SK-N-SH (cell line): ENCODE data around the gene PRCC. TPM values are rescaled to one million over a fixed set of nuclear protein-coding genes. Genes with fewer than 3 reads are reported as not detected.
"Not testable (repeated sequence)": the region's sequence is repeated elsewhere in the genome, so short reads cannot be mapped to it uniquely, and the experiment has no call there.

Source experiments
- CTCF ChIA-PET: fragments of 300-600, 350-600 bp; formaldehyde crosslinking; extraction: SDS; loops from one replicate; lab custom pipeline; 2021; lab: Yijun Ruan, JAX
- POLR2A ChIA-PET: fragments of 350-600 bp; sonication (Branson Sonifier 250); formaldehyde crosslinking; extraction: SDS; loops from one replicate; lab custom pipeline; 2020; ENCODE audit warnings: antibody characterized with exemption, inconsistent platforms; lab: Yijun Ruan, JAX
- DNase-seq: peaks from one replicate; pipeline ENCODE4 v3.0.0; 2012
- H2AFZ ChIP-seq: fragments of 200-600 bp; sonication (generic); 2 replicates; pipeline ENCODE4 v1.8.1; 2016; ENCODE audit warnings: antibody characterized with exemption, mild to moderate bottlenecking, low read depth
- H3F3A ChIP-seq: fragments of 200-600 bp; sonication (generic); replicated peaks from 2 replicates; pipeline ENCODE3; 2016; ENCODE audit warnings: antibody characterized with exemption, mild to moderate bottlenecking; ENCODE audit not compliant: insufficient read depth
- H3K27ac ChIP-seq, 2 experiments: fragments of 200-500 bp in 1 of 2; fragments of 200-600 bp in 1 of 2; sonication (Bioruptor generic) in 1 of 2; sonication (generic), shearing (Covaris generic) in 1 of 2; 2 replicates each; pipeline versions ENCODE4 v1.5.1 to v1.6.1; 2014 to 2016; ENCODE audit warnings: low read depth in 2 of 2, inconsistent platforms in 1 of 2, low read length in 1 of 2, mild to moderate bottlenecking in 1 of 2, mixed read lengths in 1 of 2
- H3K27me3 ChIP-seq: fragments of 200-600 bp; sonication (generic), shearing (Covaris generic); 2 replicates; pipeline ENCODE4 v1.6.1; 2016; ENCODE audit warnings: mixed run types; ENCODE audit not compliant: insufficient read depth
- H3K36me3 ChIP-seq, 2 experiments: fragments of 200-500 bp in 1 of 2; fragments of 200-600 bp in 1 of 2; sonication (Bioruptor generic) in 1 of 2; sonication (generic) in 1 of 2; replicated peaks in 1 of 2; 2 replicates each; pipeline versions ENCODE3 to v1.5.1; 2014 to 2016; ENCODE audit warnings: low read length in 1 of 2, mild to moderate bottlenecking in 1 of 2; ENCODE audit not compliant: insufficient read depth in 2 of 2, control insufficient read depth in 1 of 2
- H3K4me1 ChIP-seq, 2 experiments: fragments of 200-500 bp in 1 of 2; fragments of 200-600 bp in 1 of 2; sonication (Bioruptor generic) in 1 of 2; sonication (generic), shearing (Covaris generic) in 1 of 2; 2 replicates each; pipeline versions ENCODE4 v1.5.1 to v1.6.1; 2014 to 2016; ENCODE audit warnings: low read depth in 1 of 2, low read length in 1 of 2, mixed run types in 1 of 2; ENCODE audit not compliant: insufficient read depth in 2 of 2, control insufficient read depth in 1 of 2
- H3K4me2 ChIP-seq: fragments of 200-600 bp; sonication (generic), shearing (Covaris generic); 2 replicates; pipeline ENCODE4 v1.6.1; 2017; ENCODE audit warnings: mixed run types
- H3K4me3 ChIP-seq, 2 experiments: fragments of 200-500 bp in 1 of 2; fragments of 200-600 bp in 1 of 2; sonication (Bioruptor generic) in 1 of 2; sonication (generic), shearing (Covaris generic) in 1 of 2; 2 replicates each; pipeline versions ENCODE4 v1.5.1 to v1.8.1; 2014 to 2016; ENCODE audit warnings: low read depth in 2 of 2, inconsistent platforms in 1 of 2, low read length in 1 of 2, mild to moderate bottlenecking in 1 of 2, mixed read lengths in 1 of 2, moderate library complexity in 1 of 2
- H3K79me2 ChIP-seq: fragments of 200-600 bp; sonication (generic); 2 replicates; pipeline ENCODE4 v1.8.1; 2017; ENCODE audit warnings: mild to moderate bottlenecking; ENCODE audit not compliant: insufficient read depth
- H3K9ac ChIP-seq: fragments of 200-600 bp; sonication (generic); 2 replicates; pipeline ENCODE4 v1.6.1; 2017; ENCODE audit warnings: mixed run types
- H3K9me2 ChIP-seq: fragments of 200-600 bp; sonication (generic); 2 replicates; pipeline ENCODE4 v1.6.1; 2017; ENCODE audit warnings: mixed run types
- H3K9me3 ChIP-seq: fragments of 200-600 bp; sonication (generic); 2 replicates; pipeline ENCODE4 v1.6.1; 2017; ENCODE audit warnings: mixed run types, mild to moderate bottlenecking, moderate library complexity
- H4K20me1 ChIP-seq: fragments of 200-600 bp; sonication (generic); 2 replicates; pipeline ENCODE4 v1.6.1; 2017; ENCODE audit warnings: mild to moderate bottlenecking, mixed run types; ENCODE audit not compliant: insufficient read depth
- FOSL2 ChIP-seq: IDR thresholded peaks from 2 replicates; pipeline ENCODE4 v1.4.0; 2012; ENCODE audit warnings: low read depth, mild to moderate bottlenecking, moderate library complexity, borderline replicate concordance
- FOXJ3 ChIP-seq: sonication (generic); formaldehyde crosslinking; IDR thresholded peaks from 2 replicates; pipeline ENCODE4 v1.5.1; 2020; ENCODE audit warnings: mild to moderate bottlenecking, missing genetic modification reagents
- JUND ChIP-seq: IDR thresholded peaks from 2 replicates; pipeline ENCODE4 v1.4.0; 2012
- NFIC ChIP-seq: IDR thresholded peaks from 2 replicates; pipeline ENCODE4 v1.4.0; 2012; ENCODE audit warnings: borderline replicate concordance
- PBX3 ChIP-seq: IDR thresholded peaks from 2 replicates; pipeline ENCODE4; 2012
- POLR2AphosphoS5 ChIP-seq: IDR thresholded peaks from 2 replicates; pipeline ENCODE4 v1.6.1; 2012; ENCODE audit warnings: low read depth, low read length
- RAD21 ChIP-seq: IDR thresholded peaks from 2 replicates; pipeline ENCODE4 v1.6.1; 2012; ENCODE audit warnings: mild to moderate bottlenecking, low read length
- RCOR1 ChIP-seq: fragments of 150-350 bp; IDR thresholded peaks from 2 replicates; pipeline ENCODE4 v1.6.1; 2017; ENCODE audit warnings: antibody characterized with exemption, low read length
- USF1 ChIP-seq: IDR thresholded peaks from 2 replicates; pipeline ENCODE4 v1.4.0; 2012; ENCODE audit warnings: low read depth, borderline replicate concordance
- USF2 ChIP-seq: fragments of 150-350 bp; IDR thresholded peaks from 2 replicates; pipeline ENCODE4 v1.6.1; 2017; ENCODE audit warnings: antibody characterized with exemption, low read length, low read depth, borderline replicate concordance
- WGBS: methylation state at CpG from one replicate; pipeline ENCODE4 v1.1.6; 2017; ENCODE audit warnings: low lambda C conversion rate; 5-methylcytosine and 5-hydroxymethylcytosine counted together
- polyA plus RNA-seq, 3 experiments: library from polyadenylated mRNA; depleted of rRNA; stranded (reverse); fragments of >200 nt; gene quantifications; 2 replicates each; pipeline ENCODE4 v1.2.3, GENCODE V29; 2012
- TF ChIP-seq, protein P1 (sequence below): fragments of 150-350 bp; IDR thresholded peaks from 2 replicates; pipeline ENCODE4 v1.6.1; 2016; ENCODE audit warnings: mild to moderate bottlenecking, low read depth, low read length

Gene PRCC
- polyA plus RNA-seq, 1 of the 3 experiments (the other 2 are of a cell fraction), result 39.2 TPM

- Histone ChIP-seq H3K27ac (no peak overlapping the region; a peak in 1 of 4 replicates), H3K36me3 (no peaks in the 10 kb centered on the region), H4K20me1 (no peaks in the 10 kb centered on the region)
- POLR2A ChIA-PET, result interaction anchor here (1.1 to 1.8 kb wide), 2 partner anchors 8 to 32 kb away, joined by 3 to 4 read pairs; partner anchors contain the start of genes HDGF, ISG20L2 and METTL25B
- WGBS, result 73% methylated on average over 6 of the region's 6 CpGs
- TF ChIP-seq FOSL2, result no peak
- no peak for TF ChIP-seq JUND
- TF ChIP-seq RAD21, result no peak
- TF ChIP-seq POLR2AphosphoS5, result no peak
- no peak for TF ChIP-seq USF1
- TF ChIP-seq, all 33 proteins: peak for 0
- peaks cover 0 to 4% of the 10 kb centered on the region in 2 experiments; a peak in 1 of 4 replicates for H3K4me1 ChIP-seq
- no peak overlapping the region for H3K4me3 ChIP-seq
- no peaks in the 10 kb centered on the region for H3K9me3 ChIP-seq
- no peaks in the 10 kb centered on the region; the same call in 1 of the 2 replicates for H3K79me2 ChIP-seq
- no peak overlapping the region for H3K9ac ChIP-seq
- H2AFZ ChIP-seq, result no peak overlapping the region
- H3F3A ChIP-seq, result no peaks in the 10 kb centered on the region
- no peak overlapping the region for H3K4me2 ChIP-seq
- DNase-seq, result no peak
- no peaks in the 10 kb centered on the region for H3K27me3 ChIP-seq
- CTCF ChIA-PET, result interaction anchor here (1.0 to 1.7 kb wide), 5 partner anchors 9 to 71 kb away, joined by 3 to 5 read pairs (median 4); partner anchors contain the start of gene HDGF
- H3K9me2 ChIP-seq, result no peaks in the 10 kb centered on the region
Measured at GRCh38 chr1:156760092-156760795, 7.1 kb upstream of the PRCC start.

- H3K4me2 ChIP-seq, result no peak overlapping the region
- H3K27me3 ChIP-seq, result no peaks in the 10 kb centered on the region
- peaks cover 4% of the 10 kb centered on the region for H3K79me2 ChIP-seq
- H3K4me1 ChIP-seq, result peaks cover 0 to 4% of the 10 kb centered on the region in 2 experiments; a peak in 2 of 4 replicates
- H3K9ac ChIP-seq, result no peak overlapping the region
- H3K9me2 ChIP-seq, result no peaks in the 10 kb centered on the region
- no peak overlapping the region for H3K27ac ChIP-seq
- H3K36me3 ChIP-seq, result no peaks in the 10 kb centered on the region
- POLR2A ChIA-PET, result interaction anchor here (1.1 to 1.8 kb wide), 2 partner anchors 9 to 32 kb away, joined by 3 to 4 read pairs; partner anchors contain the start of genes HDGF, ISG20L2 and METTL25B
- H3K9me3 ChIP-seq, result no peaks in the 10 kb centered on the region
- 93% methylated on average over 4 of the region's 4 CpGs for WGBS
- H3K4me3 ChIP-seq, result no peak overlapping the region
- H3F3A ChIP-seq, result no peaks in the 10 kb centered on the region
- TF ChIP-seq PBX3 (no peak), NFIC (no peak), FOXJ3 (no peak), USF2 (no peak), RAD21 (no peak), RCOR1 (no peak)
- TF ChIP-seq, protein P1, sequence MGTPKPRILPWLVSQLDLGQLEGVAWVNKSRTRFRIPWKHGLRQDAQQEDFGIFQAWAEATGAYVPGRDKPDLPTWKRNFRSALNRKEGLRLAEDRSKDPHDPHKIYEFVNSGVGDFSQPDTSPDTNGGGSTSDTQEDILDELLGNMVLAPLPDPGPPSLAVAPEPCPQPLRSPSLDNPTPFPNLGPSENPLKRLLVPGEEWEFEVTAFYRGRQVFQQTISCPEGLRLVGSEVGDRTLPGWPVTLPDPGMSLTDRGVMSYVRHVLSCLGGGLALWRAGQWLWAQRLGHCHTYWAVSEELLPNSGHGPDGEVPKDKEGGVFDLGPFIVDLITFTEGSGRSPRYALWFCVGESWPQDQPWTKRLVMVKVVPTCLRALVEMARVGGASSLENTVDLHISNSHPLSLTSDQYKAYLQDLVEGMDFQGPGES, result no peak
- TF ChIP-seq, all 33 proteins: peak for 0
- Histone ChIP-seq H4K20me1 (no peaks in the 10 kb centered on the region), H2AFZ (no peak overlapping the region)
- no peak for DNase-seq
- CTCF ChIA-PET, result interaction anchor here (1.0 to 1.7 kb wide), 5 partner anchors 9 to 72 kb away, joined by 3 to 5 read pairs (median 4); partner anchors contain the start of gene HDGF
Measured at GRCh38 chr1:156760796-156761104, 6.6 kb upstream of the PRCC start.

- H3K9ac ChIP-seq, POLR2A ChIA-PET, H3K4me3 ChIP-seq, H3K36me3 ChIP-seq, H3K4me2 ChIP-seq, H2AFZ ChIP-seq, H3F3A ChIP-seq, H3K27ac ChIP-seq, H3K27me3 ChIP-seq, DNase-seq, H3K9me3 ChIP-seq, H3K9me2 ChIP-seq, H4K20me1 ChIP-seq: not testable (repeated sequence)
- Histone ChIP-seq H3K4me1 (peaks cover 14 to 15% of the 10 kb centered on the region in 2 experiments; a peak in 3 of 4 replicates), H3K79me2 (peaks cover 40% of the 10 kb centered on the region)
- CTCF ChIA-PET, result interaction anchor here (3.9 to 9.5 kb wide), 2 partner anchors 76 to 95 kb away, joined by 21 to 64 read pairs; partner anchors contain the start of genes INSRR and NTRK1
- WGBS, result 99% methylated on average over 15 of the region's 15 CpGs
Measured at GRCh38 chr1:156765136-156765535, 2.2 kb upstream of the PRCC start.
